ENCODE results near the gene CSMD2.

The CSMD2 gene

DNA sequence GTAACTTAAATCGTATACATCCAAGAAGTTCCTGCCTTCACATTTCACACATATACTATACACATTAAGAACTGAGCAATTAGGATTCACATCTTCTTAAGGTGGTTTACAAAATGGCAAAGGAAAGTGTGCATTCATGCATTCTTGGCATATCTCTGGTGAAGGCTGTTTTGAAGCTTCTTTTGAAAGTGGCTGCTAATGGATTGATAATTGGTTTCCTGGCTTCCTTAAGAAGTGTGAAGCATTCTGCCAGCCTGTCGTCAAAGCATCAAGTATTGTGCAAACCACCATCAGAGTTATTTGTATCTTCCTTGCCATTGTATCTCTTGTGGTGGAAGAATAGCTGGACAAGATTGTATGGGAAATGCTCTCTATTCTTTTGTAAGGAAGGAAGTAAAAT, 396.2 kb downstream of the CSMD2 start:
- H3K4me1 ChIP-seq (ENCODE audit: low read length), result no peaks in the 10 kb centered on the region

DNA sequence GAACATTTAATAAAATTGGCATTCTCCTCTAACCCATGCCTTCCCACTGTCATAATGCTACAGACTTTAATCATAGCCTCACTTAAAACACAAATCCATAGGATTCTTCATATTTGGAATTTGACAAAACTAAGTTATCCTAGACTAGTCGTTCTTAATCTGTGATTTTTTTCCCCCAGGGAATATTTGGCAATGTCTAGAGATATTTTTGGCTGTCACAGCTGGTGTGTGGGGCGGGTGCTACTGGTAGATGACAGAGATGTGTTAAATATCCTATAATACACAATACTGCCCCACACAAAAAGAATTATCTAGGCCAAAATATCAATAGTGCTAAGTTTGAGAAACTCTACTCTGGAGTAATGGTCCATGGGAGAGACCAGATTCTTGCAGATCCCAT, 396.9 kb downstream of the CSMD2 start:
- Histone ChIP-seq H3K4me2 (ENCODE audit: low read length) (no peak overlapping the region), H2AFZ (ENCODE audit: low read depth, low read length) (no peak overlapping the region), H3K36me3 (replicated peaks; ENCODE audit: low read depth, low read length) (no peaks in the 10 kb centered on the region), H3K27me3 (ENCODE audit: low read depth, low read length) (no peaks in the 10 kb centered on the region), H3K4me1 (ENCODE audit: low read length) (no peaks in the 10 kb centered on the region), H3K9ac (ENCODE audit: low read length) (no peak overlapping the region), H3K79me2 (ENCODE audit: low read length) (no peaks in the 10 kb centered on the region), H3K9me3 (ENCODE audit: insufficient read depth, low read length) (no peaks in the 10 kb centered on the region), H4K20me1 (ENCODE audit: insufficient read depth, low read length) (no peaks in the 10 kb centered on the region), H3K27ac (ENCODE audit: low read length) (no peak overlapping the region), H3K4me3 (ENCODE audit: low read length) (no peak overlapping the region)
- TF ChIP-seq, protein P1, sequence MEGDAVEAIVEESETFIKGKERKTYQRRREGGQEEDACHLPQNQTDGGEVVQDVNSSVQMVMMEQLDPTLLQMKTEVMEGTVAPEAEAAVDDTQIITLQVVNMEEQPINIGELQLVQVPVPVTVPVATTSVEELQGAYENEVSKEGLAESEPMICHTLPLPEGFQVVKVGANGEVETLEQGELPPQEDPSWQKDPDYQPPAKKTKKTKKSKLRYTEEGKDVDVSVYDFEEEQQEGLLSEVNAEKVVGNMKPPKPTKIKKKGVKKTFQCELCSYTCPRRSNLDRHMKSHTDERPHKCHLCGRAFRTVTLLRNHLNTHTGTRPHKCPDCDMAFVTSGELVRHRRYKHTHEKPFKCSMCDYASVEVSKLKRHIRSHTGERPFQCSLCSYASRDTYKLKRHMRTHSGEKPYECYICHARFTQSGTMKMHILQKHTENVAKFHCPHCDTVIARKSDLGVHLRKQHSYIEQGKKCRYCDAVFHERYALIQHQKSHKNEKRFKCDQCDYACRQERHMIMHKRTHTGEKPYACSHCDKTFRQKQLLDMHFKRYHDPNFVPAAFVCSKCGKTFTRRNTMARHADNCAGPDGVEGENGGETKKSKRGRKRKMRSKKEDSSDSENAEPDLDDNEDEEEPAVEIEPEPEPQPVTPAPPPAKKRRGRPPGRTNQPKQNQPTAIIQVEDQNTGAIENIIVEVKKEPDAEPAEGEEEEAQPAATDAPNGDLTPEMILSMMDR (IDR thresholded peaks at IDR 0.05; ENCODE audit: low read depth, low read length), result no peak
- TF ChIP-seq EZH2phosphoT487 (IDR thresholded peaks at IDR 0.05; ENCODE audit: low read depth), result no peak

More for the DNA sequence above, 396.2 kb downstream of the CSMD2 start:
- Histone ChIP-seq H4K20me1 (ENCODE audit: insufficient read depth, low read length) (no peaks in the 10 kb centered on the region), H3K36me3 (replicated peaks; ENCODE audit: low read depth, low read length) (no peaks in the 10 kb centered on the region), H3K27ac (ENCODE audit: low read length) (no peak overlapping the region), H3K9me3 (ENCODE audit: insufficient read depth, low read length) (no peaks in the 10 kb centered on the region), H3K79me2 (ENCODE audit: low read length) (no peaks in the 10 kb centered on the region), H2AFZ (ENCODE audit: low read depth, low read length) (no peak overlapping the region), H3K4me3 (ENCODE audit: low read length) (no peak overlapping the region), H3K4me2 (ENCODE audit: low read length) (no peak overlapping the region), H3K9ac (ENCODE audit: low read length) (no peak overlapping the region), H3K27me3 (ENCODE audit: low read depth, low read length) (no peaks in the 10 kb centered on the region)
- TF ChIP-seq EZH2phosphoT487 (IDR thresholded peaks at IDR 0.05; ENCODE audit: low read depth), result no peak
- TF ChIP-seq, protein P1 (IDR thresholded peaks at IDR 0.05; ENCODE audit: low read depth, low read length), result no peak

DNA sequence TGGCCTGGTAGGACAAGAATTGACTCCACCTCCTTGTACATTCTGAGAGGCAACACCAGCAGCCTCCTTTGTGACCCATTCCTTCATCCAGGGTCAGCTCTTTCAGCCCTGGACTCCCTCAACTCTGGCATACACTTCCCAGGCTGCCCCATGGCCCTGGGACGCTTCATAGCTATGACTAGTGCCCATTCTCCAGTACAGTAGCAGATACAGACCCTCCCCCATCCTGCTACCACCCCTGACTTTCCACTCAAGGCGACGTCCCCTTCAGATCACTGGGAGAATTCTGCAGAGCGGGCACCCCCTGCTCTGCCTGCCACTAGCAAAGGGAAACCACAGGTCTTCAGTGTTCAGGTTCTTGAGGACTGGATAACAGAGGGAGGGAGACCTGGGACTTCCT, 400.9 kb downstream of the CSMD2 start:
- no peak overlapping the region for H3K4me2 ChIP-seq (ENCODE audit: low read length)
- H4K20me1 ChIP-seq (ENCODE audit: insufficient read depth, low read length), result no peaks in the 10 kb centered on the region
- H3K4me1 ChIP-seq (ENCODE audit: low read length), result no peaks in the 10 kb centered on the region
- no peaks in the 10 kb centered on the region for H3K27me3 ChIP-seq (ENCODE audit: low read depth, low read length)
- no peak overlapping the region for H2AFZ ChIP-seq (ENCODE audit: low read depth, low read length)
- H3K9me3 ChIP-seq (ENCODE audit: insufficient read depth, low read length), result no peaks in the 10 kb centered on the region
- H3K9ac ChIP-seq (ENCODE audit: low read length), result no peak overlapping the region
- no peak overlapping the region for H3K4me3 ChIP-seq (ENCODE audit: low read length)
- H3K79me2 ChIP-seq (ENCODE audit: low read length), result no peaks in the 10 kb centered on the region
- H3K36me3 ChIP-seq (replicated peaks; ENCODE audit: low read depth, low read length), result no peaks in the 10 kb centered on the region
- TF ChIP-seq, protein P1 (IDR thresholded peaks at IDR 0.05; ENCODE audit: low read depth, low read length), result no peak
- TF ChIP-seq EZH2phosphoT487 (IDR thresholded peaks at IDR 0.05; ENCODE audit: low read depth), result no peak
- no peak overlapping the region for H3K27ac ChIP-seq (ENCODE audit: low read length)

DNA sequence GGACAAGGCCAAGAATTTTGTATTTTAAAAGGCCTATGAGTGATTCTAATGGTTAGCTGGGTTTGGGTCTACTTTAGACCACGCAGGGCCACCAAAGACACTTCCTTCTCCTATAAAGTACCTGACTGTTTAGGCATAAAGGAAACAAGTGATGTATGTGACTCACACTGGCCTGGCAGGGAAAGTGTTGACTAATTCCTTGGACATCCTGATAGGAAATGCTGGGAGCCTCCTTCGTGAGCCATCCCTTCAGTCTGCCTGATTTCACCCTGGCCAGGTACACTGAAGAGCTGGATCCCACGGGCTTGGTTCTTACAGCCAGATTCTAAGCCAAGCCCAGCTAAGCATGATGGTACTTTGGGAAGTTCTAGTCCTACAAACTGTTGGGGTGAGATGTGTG, 401.6 kb downstream of the CSMD2 start:
- H3K27ac ChIP-seq (ENCODE audit: low read length), result no peak overlapping the region
- TF ChIP-seq, protein P1 (IDR thresholded peaks at IDR 0.05; ENCODE audit: low read depth, low read length), result no peak
- TF ChIP-seq EZH2phosphoT487 (IDR thresholded peaks at IDR 0.05; ENCODE audit: low read depth), result no peak
- no peaks in the 10 kb centered on the region for H3K4me1 ChIP-seq (ENCODE audit: low read length)
- H3K9me3 ChIP-seq (ENCODE audit: insufficient read depth, low read length), result no peaks in the 10 kb centered on the region
- no peak overlapping the region for H3K4me3 ChIP-seq (ENCODE audit: low read length)
- no peaks in the 10 kb centered on the region for H3K79me2 ChIP-seq (ENCODE audit: low read length)
- no peaks in the 10 kb centered on the region for H3K27me3 ChIP-seq (ENCODE audit: low read depth, low read length)
- H2AFZ ChIP-seq (ENCODE audit: low read depth, low read length), result no peak overlapping the region
- no peak overlapping the region for H3K4me2 ChIP-seq (ENCODE audit: low read length)
- no peak overlapping the region for H3K9ac ChIP-seq (ENCODE audit: low read length)
- H4K20me1 ChIP-seq (ENCODE audit: insufficient read depth, low read length), result no peaks in the 10 kb centered on the region
- no peaks in the 10 kb centered on the region for H3K36me3 ChIP-seq (replicated peaks; ENCODE audit: low read depth, low read length)
